CD4-positive, alpha-beta T cell treated with Interleukin-21 for 1 hour (primary cell): ENCODE results near the gene ZBTB20.

Experiments used
- DNase-seq: peaks from one replicate; pipeline ENCODE4 v3.0.0-alpha.2; 2020

Gene ZBTB20

DNA sequence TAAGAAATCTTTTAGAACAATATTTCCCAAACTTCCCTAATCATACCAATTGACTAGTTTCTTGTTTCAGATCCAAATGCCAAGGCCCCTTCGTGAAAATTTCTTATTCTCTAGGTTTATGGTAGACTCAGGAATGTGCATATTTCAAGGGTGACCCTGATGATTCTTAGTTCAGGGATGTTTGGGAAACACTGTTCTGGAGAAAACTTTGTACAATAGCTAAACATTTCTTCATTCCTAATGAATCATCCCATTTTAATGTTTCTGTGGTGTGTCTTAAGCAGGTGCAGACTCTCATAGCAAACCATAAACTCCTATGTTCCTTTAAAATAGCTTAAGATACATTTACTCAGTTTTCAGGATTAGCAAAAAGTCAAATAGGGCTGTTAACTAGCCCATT is 538.8 kb downstream of the ZBTB20 start:
- no peak for DNase-seq

DNA sequence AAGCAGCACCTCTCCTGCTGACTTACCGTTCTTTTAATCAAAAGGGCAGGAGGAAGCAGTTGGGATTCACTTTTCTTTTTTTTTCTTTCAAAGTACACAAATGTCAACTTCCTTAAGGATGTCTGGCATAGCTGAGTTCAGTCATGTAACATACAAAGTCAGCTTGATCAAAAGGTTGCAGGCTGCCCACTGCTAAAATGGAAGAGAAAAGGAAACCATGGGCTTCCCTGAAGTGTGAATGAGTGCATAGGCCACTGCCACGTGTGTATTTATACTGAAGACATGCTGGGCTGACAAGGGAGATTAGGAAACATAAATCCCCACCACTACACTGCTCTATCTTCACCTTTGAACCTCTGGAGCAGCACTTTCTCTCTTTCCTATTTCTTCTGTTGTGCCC is 540.8 kb downstream of the ZBTB20 start:
- no peak for DNase-seq

DNA sequence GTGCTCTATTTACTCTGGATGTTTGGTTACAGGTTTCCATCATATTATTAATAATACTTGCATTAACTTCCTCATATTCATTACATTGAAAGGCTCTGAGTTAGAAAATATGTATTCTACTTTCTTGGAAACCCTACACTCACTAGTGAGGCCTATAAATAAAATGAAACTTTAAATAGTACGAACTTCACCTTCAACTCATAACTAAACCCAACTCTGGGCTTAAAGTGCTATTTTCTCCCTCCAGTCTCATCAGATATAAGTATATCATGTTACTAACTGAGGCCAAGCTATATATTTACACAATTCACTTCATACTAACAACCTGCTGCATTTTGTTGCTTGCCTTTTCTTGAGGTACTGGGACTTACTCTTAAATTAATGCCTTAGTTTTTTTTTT is 546.5 kb downstream of the ZBTB20 start:
- no peak for DNase-seq

DNA sequence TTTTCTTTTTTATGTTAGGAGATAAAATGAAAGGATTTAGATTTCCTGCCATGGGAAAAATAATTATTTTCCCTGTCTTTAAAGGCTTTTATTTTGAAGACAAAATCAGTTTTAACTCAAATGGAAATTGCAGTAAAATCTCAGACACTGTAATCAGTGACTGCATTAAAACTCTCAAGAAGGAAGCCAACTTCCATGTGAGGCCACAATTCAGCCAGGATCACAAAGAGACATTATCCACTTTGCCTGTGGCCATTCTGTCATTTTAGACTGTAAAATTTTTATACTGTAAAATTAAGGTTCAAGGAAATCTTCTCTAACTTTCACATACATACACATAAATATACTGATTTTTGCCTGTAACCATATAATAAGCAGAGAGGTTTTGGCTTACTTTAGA is 549.2 kb downstream of the ZBTB20 start:
- no peak for DNase-seq

DNA sequence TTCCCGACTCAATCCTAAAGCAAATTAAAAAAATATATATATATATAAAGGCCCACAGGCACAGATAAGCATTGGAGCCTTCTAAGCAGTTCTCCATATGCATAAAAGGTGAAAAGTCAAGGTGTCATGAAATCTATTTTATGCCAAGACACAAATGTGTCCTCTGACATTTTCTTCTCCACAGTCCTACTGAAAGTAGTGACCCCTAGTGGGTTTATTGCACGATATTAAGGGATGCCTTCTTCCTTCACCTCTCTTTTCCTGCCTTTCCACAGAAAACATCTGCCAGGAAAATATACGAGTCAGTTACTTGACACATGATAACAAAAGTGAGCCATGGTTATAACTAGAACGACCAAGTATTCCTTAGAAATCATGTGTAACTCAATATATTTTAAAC is 550.1 kb downstream of the ZBTB20 start:
- DNase-seq: no peak

DNA sequence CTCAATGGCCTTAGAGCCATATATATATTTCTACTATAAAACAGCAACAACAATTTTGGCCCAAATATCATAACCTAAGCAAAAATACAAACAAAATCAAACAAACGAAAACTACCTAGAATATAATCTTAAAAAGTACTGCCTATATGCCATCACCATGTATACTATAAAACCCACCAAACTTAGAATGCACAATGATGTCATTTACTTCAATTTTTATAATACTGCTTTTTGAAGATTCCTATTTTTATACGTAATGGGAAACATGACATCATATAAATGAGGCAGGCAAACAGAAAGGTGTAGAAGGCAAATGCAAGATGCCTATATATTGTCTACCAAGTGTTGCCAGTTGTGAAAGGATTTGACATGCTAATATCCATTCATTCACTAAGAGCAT is 550.9 kb downstream of the ZBTB20 start:
- no peak for DNase-seq

DNA sequence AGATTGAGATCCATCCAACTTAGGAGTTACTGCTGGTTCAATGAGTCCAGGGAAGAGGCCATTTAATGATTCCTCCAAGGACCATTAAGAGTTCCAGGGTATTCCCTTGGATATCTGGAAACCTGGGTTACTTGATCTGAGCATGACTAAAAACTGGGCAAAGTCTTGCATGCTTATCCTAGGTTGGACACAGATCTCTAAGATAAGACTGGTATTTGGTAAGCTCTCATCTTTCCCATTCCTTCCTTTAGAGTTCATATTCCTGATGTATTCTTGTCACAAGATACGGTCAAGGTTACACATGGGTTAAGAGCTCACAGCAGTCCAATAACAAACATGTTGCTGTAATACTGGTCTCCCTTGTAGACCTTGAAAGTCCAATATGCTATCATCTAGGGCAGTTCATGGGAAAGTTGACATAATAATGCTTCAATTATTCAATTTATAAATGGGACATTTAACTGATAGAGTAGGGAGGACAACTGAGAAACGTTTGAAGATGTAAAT is 551.5 kb downstream of the ZBTB20 start:
- DNase-seq: no peak

DNA sequence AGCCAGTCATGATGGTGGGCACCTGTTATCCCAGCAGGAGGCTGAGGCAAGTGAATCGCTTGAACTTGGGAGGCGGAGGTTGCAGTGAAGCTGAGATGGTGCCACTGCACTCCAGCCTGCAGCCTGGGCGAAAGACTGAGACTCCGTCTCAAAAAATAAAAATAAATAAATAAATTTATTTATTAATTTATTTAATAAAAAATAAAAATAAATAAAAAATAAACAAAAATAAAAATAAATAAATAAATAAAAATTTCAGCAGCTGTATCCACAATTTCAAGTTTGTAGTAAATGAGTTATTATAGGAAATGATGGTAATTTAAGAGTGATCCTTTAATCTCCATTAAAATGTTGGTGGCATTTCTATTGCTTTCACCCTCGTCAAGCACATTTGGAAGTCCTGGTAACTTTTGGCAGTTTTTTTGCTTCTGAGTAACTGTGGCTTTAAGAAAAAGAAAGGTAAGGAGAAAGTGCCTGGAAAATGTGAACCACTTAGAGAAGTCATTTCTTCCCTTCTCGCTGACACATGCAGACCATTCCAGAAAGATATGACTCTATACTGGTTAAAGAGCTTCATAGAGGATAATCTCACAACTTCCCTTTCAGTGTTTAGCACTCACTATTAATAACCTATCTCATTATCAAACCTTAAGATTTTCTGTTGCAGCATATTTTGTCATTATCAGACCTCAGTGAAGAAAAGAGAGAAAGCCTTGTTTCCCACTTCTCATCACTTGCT is 556.6 kb downstream of the ZBTB20 start:
- DNase-seq: no peak

DNA sequence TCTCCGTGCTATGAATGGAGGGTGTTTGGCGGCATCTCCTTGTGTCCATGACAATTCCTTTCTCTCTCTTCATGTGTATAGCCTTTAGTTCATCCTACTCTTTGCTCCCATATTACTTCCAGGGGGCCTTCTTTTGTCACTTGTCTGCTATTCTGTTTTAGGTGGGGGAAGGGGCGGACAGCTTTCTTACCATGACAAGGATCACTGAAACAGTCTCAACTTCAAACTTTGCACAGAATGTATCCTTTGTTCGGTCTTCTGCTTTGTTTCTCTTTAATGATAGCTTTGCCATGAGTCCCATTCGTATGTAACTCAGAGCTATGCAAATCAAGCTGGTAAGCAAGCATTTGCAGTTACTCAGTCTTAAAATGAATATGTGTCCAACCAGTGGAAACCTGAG is 559.1 kb downstream of the ZBTB20 start:
- no peak for DNase-seq

DNA sequence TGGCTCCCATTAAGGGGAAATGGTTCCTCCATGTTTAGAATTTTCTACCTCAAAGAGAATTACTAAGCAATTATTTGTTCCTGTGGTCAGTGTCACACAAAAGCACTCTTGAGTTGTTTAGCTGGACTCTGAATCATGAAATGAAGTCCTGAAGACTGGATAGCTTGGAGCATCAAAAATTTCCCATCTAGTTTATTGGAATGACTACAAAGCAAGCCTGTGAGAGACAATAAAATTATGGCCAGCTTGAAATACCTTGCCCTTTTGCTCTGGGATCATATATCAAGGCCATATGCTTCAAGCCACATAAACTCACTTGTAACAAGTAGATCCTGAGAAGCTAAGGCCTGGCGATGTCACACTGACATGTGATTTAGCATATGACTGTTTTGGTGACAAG is 561.0 kb downstream of the ZBTB20 start:
- no peak for DNase-seq

DNA sequence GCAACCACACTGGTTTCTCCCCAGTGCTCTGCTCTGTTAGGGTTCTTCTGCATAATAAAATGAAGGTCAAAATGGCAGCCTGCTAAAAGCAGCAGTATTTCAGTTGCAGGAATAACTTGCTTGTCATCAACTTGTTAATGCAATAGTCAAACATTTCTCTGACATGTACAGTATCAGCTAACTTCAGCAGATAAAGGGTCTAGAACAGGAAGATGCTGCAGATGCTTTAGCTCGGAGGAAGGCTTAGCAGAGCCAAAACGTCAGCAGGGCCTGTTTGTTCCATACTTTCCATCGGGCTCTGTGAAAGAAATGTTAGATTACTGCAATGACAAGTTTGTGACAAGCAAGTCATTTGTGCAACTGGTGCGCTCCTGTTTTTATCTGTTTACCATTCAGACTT is 561.4 kb downstream of the ZBTB20 start:
- no peak for DNase-seq

DNA sequence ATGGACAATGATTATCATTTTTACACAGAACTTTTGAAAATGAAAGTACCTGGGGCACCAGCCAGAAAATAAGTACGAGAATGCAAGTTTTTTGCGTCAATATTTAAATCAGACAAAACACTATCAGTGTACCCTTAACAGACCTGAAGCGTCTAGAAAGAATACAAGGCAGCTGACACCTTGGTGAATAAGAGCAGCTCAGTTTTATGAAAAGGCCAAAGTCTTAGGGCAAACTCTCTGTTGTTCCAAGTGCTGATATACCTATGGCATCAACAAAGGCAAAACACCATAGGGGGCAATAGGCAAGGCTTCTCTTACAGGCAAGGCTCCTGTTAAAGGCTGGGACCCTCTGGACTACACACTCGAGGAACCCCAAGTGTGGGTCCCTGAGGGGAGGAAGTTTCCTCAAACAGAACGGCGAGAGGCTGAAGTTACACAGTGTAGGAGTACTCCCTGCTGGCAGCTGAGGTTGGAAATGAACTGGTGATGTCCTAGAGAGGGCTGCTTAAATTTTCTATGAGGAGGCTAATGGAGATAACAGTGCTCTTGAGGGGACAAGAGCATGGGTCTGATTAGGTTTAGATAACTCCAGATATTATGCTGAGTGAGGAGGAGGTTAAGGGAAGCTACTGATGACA is 562.2 kb downstream of the ZBTB20 start:
- DNase-seq: no peak

DNA sequence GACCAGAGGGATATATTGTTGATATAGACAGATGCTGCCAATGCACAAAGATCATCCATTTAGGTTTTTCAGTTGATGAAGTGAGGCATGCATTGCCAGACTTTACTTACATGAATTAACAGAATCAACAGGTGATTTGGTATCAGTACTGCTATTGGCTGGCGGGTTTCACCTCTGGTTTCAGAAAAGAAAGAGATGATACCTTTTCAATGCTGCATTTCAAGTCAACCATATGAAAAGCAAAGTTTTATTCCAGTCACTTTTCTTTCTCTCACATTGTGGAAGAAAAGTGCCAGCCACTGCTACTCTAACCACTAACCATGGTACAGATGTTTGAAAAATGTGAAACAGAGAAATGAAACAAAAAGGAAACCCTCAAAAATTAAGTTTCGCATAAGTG is 564.2 kb downstream of the ZBTB20 start:
- no peak for DNase-seq

DNA sequence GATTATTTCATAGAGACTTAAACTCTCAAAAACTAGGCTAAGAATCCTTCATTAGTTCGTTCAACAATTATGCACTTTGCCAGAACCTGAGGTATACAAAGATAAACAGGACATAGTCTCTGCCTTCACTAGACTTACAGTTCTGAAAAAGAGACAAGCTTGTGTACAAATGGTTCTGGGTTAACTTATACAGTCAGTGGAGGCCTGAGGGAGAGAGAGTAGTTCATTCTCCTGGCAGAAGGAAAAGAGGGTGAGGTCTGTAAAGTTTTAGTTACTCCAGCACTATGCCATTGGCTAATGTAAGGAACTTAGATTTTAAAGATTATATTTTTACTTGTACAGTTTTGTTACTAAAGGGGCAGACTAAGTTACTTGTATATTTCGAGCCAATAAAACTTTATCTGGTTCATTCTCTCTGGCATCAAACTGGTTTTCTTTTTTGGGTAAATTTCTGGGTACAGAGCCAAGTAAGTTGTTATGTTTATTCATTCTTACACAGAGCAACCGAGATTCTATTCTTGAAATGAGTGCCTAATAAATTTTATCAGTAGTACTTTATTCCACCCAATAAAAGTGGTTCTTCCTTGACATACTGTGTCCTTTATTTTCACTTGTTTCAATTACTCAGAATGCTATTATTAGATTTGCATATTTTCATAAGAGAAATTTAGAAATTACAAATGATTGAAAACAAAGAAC is 574.6 kb downstream of the ZBTB20 start:
- DNase-seq: no peak

DNA sequence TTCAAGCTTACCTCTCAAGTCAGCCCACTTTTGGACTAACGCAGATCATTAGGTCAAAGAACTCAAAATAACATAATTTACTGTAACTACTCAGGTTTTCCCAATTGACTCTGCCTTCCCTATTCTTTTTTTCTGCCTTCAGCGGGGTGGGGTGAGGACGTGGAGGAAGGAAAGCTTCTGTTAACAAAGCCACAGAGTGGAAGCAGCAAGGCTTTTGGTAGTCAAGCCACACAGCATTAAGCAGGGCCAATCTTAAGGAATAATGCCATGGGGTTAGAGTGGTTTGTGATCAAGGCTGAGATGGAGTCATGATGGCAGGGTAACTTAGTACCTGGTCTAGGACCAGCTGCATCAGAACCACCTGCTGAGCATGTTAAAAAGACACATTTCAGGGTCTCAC is 575.7 kb downstream of the ZBTB20 start:
- DNase-seq: no peak

DNA sequence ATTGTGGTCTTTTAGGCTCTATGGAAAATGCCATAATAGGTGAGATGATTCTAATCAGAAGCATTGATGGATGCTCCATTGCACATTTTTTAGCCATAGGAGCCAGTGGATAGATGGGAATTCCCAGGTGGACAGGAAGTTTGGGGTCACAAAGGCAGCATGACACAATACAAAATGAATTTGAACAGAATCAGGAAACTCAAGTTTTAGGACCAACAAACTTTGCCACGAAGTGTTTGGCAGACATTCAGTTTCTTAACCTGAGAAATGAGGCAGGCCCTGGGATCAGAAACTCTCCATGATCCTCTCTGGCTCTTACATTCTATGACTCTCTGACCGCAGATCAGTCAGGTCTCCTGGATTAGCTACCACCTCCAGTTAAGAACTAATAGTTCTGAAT is 577.9 kb downstream of the ZBTB20 start:
- DNase-seq: no peak

DNA sequence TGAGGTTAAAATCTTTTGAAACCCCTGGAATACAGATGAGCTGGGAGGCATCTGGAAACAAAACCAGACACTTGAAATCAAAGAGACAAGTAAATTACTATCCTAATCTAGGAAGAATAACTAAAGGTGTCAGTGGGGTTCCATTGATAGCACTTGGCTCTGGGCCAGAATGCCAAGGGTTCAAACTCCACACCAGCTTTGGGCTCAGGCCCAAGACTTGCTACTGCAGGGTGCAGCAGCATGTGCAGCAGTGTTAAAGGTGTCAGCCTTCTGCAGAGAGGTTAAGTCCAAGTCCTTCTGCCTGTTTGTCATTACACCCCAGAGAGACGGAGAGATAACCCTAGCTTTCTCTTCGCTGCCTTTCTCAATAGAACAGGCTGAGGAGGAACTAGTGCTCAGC is 579.3 kb downstream of the ZBTB20 start:
- DNase-seq: no peak

DNA sequence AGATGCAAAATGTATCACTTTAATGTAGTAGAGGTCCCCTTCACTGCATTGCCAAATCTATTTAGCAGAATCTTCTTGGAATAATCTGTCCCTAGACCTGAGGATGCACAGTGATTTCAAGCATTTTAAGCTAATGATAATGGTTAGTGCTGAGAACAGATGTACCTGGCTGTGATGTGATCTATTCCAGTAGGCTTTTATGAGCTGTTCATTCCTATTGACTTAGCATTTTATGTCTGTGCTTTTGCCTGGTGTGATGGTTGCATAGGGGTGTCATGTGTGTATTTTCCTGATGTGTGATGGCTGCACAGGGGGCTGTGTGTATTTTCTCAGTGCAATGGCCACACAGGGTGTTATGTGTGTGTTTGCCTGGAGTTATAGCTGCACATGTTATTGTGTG is 580.3 kb downstream of the ZBTB20 start:
- no peak for DNase-seq

DNA sequence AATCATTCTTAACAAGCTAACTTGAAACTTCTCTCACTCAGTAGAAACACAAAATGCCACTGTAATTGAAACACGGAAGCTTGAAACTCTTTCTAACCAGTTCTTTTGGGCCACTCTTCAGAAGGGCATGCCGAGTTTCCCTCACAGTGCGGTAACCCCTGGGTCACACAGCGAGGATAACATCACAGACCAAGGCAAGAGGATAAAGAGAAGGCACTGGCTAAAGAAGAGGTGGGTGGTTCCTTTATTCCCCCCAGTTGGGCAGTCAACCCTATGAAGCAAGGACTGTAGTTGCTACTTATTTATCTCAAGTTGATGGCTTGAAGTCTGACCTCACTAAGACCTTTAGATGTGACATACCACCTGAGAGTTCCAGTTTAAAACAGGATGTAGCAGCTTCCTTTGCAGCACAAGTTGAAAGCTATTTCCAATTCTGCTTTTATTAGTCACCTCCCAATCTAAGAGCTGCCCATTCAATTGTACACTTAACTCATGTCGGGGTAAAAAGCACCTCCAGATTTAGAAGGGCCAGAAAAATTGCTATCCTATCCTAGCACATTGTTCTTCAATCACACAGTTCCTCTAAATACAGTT is 580.8 kb downstream of the ZBTB20 start:
- no peak for DNase-seq

DNA sequence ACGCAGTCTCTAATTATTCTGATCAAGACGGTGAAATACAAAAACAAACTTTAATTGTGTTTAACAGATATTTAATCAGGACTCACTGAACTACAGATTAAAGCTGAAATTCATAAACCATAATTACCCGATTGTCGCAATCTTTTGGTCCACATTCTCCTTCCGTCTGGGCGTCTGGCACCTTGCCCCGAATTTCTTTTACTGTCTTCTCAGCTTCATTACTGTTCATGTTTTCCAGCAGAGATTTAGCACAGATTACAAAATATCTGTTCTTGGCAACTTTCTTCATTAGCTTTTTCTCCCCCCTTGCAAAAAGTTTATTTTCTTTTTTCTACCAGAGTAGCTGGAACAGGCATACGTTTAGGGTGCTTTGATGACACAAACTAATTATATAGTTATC is 581.9 kb downstream of the ZBTB20 start:
- no peak for DNase-seq

DNA sequence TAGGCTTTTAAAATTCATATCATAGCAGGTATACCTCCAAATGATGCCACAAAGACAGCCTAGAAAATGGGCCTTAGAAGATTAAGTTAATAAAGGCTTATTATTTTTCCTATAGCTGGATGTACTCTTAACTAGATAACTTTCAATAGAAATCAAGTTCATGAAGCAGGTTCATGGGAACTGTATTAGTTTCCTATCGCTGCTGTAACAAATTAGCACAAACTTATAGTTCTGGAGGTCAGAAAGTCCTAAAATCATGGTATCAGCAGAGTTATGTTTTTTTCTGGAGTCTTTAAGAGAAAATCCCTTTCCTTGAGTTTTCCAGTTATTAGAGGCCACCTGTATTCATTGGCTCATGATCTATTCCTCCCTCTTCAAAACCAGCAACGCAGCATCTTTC is 583.4 kb downstream of the ZBTB20 start:
- no peak for DNase-seq

DNA sequence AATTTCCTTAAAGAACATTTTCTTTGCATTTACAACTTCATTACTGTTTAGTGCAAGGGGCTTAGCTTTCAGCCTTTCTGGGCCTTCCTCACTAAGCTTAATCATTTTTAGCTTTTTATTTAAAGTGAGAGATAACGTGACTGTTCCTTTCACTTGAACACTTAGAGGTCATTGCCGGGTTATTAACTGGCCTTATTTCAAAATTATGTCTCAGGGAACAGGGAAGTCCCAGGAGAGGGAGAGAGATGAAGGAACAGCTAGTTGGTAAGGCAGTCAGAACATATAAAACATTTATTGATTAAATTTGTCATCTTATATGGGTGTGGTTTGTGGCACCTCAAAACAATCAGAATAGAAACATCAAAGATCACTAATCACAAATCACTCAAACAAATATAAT is 584.5 kb downstream of the ZBTB20 start:
- DNase-seq: no peak

DNA sequence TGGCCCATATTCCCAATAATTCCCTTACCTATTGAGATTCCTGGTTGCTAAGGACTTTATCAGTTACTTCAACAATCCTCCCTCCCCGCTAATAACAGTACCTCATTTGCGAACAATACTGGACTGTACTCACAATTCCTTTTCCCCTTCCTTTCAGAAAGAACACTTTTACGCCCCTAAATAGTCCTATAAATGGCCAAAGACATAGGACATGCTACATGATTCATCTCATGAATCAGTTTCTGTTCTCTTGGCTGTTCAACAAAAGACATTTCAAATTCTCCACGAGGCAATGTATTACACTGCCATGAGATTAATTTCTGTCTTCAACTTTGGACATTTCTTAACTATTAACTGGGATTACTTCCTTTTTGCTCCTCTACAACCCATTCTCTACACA is 588.8 kb downstream of the ZBTB20 start:
- DNase-seq: no peak

DNA sequence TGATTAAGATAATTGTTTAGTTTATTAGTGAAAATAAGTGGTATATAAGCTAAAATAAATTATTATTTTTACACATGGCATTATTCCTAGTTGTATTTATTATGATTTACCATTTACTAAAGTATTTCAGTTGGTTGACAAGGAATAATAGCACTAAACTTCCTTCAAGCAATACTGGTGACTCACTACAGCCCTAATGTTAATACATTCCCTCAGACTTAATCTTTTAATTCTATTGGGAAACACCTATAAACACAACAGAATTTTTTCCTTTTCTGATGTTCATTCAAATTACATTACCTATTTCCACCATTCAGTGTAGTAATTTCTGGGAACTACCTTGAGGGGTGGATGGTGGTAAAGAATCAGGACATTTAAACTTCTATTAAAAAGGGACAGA is 589.3 kb downstream of the ZBTB20 start:
- DNase-seq: no peak
